Retinal pigment epithelial cell (primary cell): ENCODE measurements around the gene FADS1.

Experiments used
- DNase-seq: peaks from one replicate; pipeline ENCODE4 v3.0.0-alpha.2; 2010; ENCODE audit warnings: low read depth
- H3K4me3 ChIP-seq: 2 replicates; pipeline ENCODE4 v1.5.1; 2011; ENCODE audit warnings: mild to moderate bottlenecking, low read length, control low read depth, moderate library complexity
- TF ChIP-seq, protein P1 (sequence below): conservative IDR thresholded peaks from 2 replicates; pipeline ENCODE4 v1.5.1; 2011; ENCODE audit warnings: low read depth, low read length, control low read depth, inconsistent platforms

FADS1 gene

GRCh38 chr11:61779666-61780525, 36.9 kb downstream of the FADS1 start:
- no peak for DNase-seq
- no peak overlapping the region for H3K4me3 ChIP-seq
- TF ChIP-seq, protein P1, sequence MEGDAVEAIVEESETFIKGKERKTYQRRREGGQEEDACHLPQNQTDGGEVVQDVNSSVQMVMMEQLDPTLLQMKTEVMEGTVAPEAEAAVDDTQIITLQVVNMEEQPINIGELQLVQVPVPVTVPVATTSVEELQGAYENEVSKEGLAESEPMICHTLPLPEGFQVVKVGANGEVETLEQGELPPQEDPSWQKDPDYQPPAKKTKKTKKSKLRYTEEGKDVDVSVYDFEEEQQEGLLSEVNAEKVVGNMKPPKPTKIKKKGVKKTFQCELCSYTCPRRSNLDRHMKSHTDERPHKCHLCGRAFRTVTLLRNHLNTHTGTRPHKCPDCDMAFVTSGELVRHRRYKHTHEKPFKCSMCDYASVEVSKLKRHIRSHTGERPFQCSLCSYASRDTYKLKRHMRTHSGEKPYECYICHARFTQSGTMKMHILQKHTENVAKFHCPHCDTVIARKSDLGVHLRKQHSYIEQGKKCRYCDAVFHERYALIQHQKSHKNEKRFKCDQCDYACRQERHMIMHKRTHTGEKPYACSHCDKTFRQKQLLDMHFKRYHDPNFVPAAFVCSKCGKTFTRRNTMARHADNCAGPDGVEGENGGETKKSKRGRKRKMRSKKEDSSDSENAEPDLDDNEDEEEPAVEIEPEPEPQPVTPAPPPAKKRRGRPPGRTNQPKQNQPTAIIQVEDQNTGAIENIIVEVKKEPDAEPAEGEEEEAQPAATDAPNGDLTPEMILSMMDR, result no peak

- DNase-seq, result no peak
- TF ChIP-seq, protein P1, result no peak
- no peak overlapping the region for H3K4me3 ChIP-seq
These were observed 37.7 kb downstream of the FADS1 start for GRCh38 chr11:61778920-61779650.

DNA sequence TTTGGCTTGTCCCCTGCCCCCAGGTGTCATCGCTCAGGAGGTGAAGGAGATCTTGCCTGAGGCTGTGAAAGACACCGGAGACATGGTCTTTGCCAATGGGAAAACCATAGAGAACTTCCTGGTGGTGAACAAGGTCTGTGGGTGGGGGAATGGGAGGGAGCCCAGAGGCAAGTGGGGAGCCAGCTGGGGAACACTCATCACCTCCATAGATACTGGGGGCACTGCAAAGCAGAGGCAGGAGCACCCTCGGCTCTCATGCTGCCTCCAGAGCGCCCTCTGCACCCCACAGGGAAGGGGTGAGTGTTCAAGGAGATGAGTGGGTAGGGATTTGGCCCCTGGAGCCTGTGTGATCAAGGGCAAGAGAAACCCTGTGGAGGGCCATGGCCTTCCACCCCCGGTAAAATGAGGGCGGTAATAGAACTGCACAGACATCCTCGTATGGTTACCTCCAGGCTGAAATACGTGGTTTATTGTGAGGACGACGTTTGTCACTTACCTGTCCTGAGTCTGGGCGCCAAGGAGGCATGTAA, 38.4 kb downstream of the FADS1 start:
- TF ChIP-seq, protein P1, result no peak
- no peak overlapping the region for H3K4me3 ChIP-seq
- DNase-seq, result no peak

DNA sequence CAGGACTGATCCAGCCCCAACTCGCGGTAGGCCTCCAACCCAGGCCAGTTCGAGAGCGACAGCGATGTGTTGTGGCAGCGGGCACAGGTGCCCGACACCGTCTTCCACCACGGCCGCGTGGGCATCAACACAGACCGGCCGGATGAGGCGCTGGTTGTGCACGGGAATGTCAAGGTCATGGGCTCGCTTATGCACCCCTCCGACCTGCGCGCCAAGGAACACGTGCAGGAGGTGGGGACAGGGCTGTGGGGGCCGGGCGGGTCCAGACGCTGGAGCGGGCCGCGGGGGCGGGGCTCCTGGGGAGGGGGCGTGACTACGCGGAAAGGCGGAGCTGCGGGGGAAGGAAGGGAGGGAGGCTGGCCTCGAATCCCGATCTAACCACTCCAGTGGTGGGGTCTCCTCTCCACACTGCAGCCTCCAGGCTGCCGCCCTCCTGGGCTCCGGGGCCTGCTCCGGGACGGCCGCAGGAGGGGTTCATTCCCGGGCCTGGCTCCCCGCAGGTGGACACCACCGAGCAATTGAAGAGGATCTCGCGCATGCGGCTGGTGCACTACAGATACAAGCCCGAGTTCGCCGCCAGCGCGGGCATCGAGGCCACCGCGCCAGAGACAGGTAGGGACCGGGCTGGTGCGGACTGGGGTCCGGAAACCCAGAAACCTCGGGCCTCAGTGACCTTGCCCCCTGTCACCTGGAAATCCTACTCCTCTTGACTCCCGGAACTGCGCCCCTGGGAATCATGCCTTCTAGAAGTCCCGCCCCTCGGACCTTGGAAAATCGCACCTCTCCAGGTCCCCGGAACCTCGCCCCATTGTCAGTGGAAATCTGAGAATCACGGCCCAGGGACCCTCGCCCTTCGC, 39.3 kb downstream of the FADS1 start:
- TF ChIP-seq, protein P1, result no peak
- DNase-seq, result no peak
- H3K4me3 ChIP-seq, result no peak overlapping the region

DNA sequence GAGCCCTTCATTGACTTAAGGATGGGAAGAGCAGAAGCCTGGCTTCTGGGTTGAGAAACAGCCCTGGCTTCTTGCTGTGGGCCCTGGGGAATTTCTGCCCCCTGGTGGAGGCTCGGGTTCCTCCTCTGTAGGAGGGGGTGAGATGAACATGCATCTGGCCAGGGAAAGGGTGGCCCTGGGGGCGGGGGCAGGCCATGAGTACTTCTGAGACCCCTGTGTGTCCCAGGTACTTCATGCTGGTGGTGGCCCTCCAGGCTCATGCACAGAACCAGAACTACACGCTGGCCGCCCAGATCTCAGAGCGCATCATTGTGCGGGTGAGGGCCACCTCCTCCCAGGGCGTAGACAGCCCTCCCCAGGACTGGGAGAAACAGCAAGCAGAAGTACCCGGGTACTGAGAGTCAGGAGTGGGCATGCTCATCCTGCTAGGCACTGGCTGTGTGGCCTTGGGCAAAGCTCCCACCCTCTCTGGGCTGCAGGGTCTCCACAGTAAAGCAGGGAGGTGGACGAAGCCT, 40.2 kb downstream of the FADS1 start:
- TF ChIP-seq, protein P1, result peak; percentile 86
- no peak overlapping the region for H3K4me3 ChIP-seq

More for the DNA sequence above, 40.2 kb downstream of the FADS1 start:
- no peak for DNase-seq
